Stomach (tissue), 4 donors: ENCODE measurements around the gene FAM81A.

Experiments
- CTCF ChIP-seq, 7 experiments: fragments of 450-650 bp in 4 of 7; fragments of 200-600 bp in 3 of 7; sonication (generic) in 3 of 7; IDR thresholded peaks; one replicate each; pipeline ENCODE4 v1.5.1; 2016 to 2019; ENCODE audit warnings: antibody characterized with exemption in 7 of 7, control low read depth in 2 of 7, mild to moderate bottlenecking in 1 of 7
- POLR2A ChIP-seq, 4 donors: fragments of 450-650 bp; IDR thresholded peaks; one replicate each; pipeline ENCODE4 v1.6.1; 2016; ENCODE audit warnings: antibody characterized with exemption in 4 of 4, control low read depth in 2 of 4, mild to moderate bottlenecking in 1 of 4, moderate library complexity in 1 of 4
- POLR2AphosphoS5 ChIP-seq, 3 donors: sonication (generic); formaldehyde crosslinking; IDR thresholded peaks; one replicate each; pipeline ENCODE4 v1.6.1; 2016; ENCODE audit warnings: antibody characterized with exemption in 3 of 3

GRCh38 chr15:59436774-59437141 lies 1.2 kb upstream of the FAM81A start:
- no peak for TF ChIP-seq CTCF (IDR thresholded peaks at IDR 0.05)
- no peak for TF ChIP-seq POLR2AphosphoS5 (IDR thresholded peaks at IDR 0.05)
- TF ChIP-seq POLR2A (IDR thresholded peaks at IDR 0.05) = no peak
